ENCODE measurements around the gene BPIFB6.

The BPIFB6 gene

GRCh38 chr20:33038243-33038642 lies 6.8 kb downstream of the BPIFB6 start:
- TF ChIP-seq TAF1 (IDR thresholded peaks at IDR 0.05; ENCODE audit: borderline replicate concordance, insufficient read depth, low read length) (no peak), SIN3A (IDR thresholded peaks at IDR 0.05; ENCODE audit: borderline replicate concordance, insufficient read depth, low read length) (no peak), POLR2AphosphoS5 (IDR thresholded peaks at IDR 0.05; ENCODE audit: low read depth, low read length) (no peak), FOXP2 (optimal IDR thresholded peaks at IDR 0.05; ENCODE audit: borderline replicate concordance, extremely low read depth, extremely low read length, insufficient read depth) (no peak), REST (IDR thresholded peaks at IDR 0.05; ENCODE audit: insufficient read depth in 1 of 2, low read depth in 2 of 2, low read length in 2 of 2) (no peak)

GRCh38 chr20:33042430-33042829 lies 11.0 kb downstream of the BPIFB6 start:
- TF ChIP-seq SIN3A (IDR thresholded peaks at IDR 0.05; ENCODE audit: borderline replicate concordance, insufficient read depth, low read length) (no peak), TAF1 (IDR thresholded peaks at IDR 0.05; ENCODE audit: borderline replicate concordance, insufficient read depth, low read length) (no peak), FOXP2 (optimal IDR thresholded peaks at IDR 0.05; ENCODE audit: borderline replicate concordance, extremely low read depth, extremely low read length, insufficient read depth) (no peak), POLR2AphosphoS5 (IDR thresholded peaks at IDR 0.05; ENCODE audit: low read depth, low read length) (no peak), REST (IDR thresholded peaks at IDR 0.05; ENCODE audit: insufficient read depth in 1 of 2, low read depth in 2 of 2, low read length in 2 of 2) (no peak)

- TF ChIP-seq TAF1 (IDR thresholded peaks at IDR 0.05; ENCODE audit: borderline replicate concordance, insufficient read depth, low read length), result no peak
- TF ChIP-seq FOXP2 (optimal IDR thresholded peaks at IDR 0.05; ENCODE audit: borderline replicate concordance, extremely low read depth, extremely low read length, insufficient read depth), result no peak
- TF ChIP-seq SIN3A (IDR thresholded peaks at IDR 0.05; ENCODE audit: borderline replicate concordance, insufficient read depth, low read length), result no peak
- no peak for TF ChIP-seq POLR2AphosphoS5 (IDR thresholded peaks at IDR 0.05; ENCODE audit: low read depth, low read length)
- TF ChIP-seq REST (IDR thresholded peaks at IDR 0.05; ENCODE audit: insufficient read depth in 1 of 2, low read depth in 2 of 2, low read length in 2 of 2), result no peak
Measured at GRCh38 chr20:33042983-33043730, 11.7 kb downstream of the BPIFB6 start.

GRCh38 chr20:33043731-33044181 lies 12.3 kb downstream of the BPIFB6 start:
- TF ChIP-seq SIN3A (IDR thresholded peaks at IDR 0.05; ENCODE audit: borderline replicate concordance, insufficient read depth, low read length), result no peak
- TF ChIP-seq TAF1 (IDR thresholded peaks at IDR 0.05; ENCODE audit: borderline replicate concordance, insufficient read depth, low read length), result no peak
- TF ChIP-seq POLR2AphosphoS5 (IDR thresholded peaks at IDR 0.05; ENCODE audit: low read depth, low read length), result no peak
- no peak for TF ChIP-seq REST (IDR thresholded peaks at IDR 0.05; ENCODE audit: insufficient read depth in 1 of 2, low read depth in 2 of 2, low read length in 2 of 2)
- TF ChIP-seq FOXP2 (optimal IDR thresholded peaks at IDR 0.05; ENCODE audit: borderline replicate concordance, extremely low read depth, extremely low read length, insufficient read depth), result no peak

Measured in PFSK-1 (cell line).